ENCODE data around the gene NAV2. TPM values are rescaled to one million over a fixed set of nuclear protein-coding genes. Genes with fewer than 3 reads are reported as not detected.

NAV2 gene
- total RNA-seq, 2 experiments from 2014 or later, result 0.23 to 0.36 TPM

DNA sequence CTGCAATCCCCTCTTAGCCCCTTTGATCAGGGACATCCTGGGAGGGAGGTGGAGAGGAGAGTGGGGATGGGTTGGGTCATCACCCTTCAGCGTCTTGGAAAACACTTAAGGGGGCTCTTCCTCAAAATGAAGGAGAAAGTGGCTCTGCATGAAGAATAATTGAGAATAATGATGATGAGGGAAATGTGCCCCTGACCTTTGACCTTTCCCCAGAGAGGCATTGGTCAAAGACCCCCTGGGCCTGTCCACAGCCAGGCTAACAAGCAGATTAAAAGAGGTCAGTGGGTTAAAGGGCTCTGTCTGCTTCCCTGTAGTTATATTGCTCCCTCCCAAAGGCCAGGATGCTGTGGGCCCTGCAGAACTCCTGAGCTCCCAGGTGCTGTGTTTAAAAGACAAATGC, 68.7 kb downstream of the NAV2 start:
- H3K9me3 Mint-ChIP-seq, result no peaks in the 10 kb centered on the region
- ATAC-seq (no peak), DNase-seq (no peak)
- intact Hi-C loops (cut with micrococcal nuclease), result no loop called here
- no peak for TF ChIP-seq CTCF (IDR thresholded peaks at IDR 0.05)
- H3K4me3 Mint-ChIP-seq, result no peak overlapping the region
- CTCF ChIA-PET, result interaction anchor here (1.2 kb wide), 1 partner anchor 156 kb away, joined by 3 read pairs; no protein-coding TSS in a partner anchor
- peaks cover 28% of the 10 kb centered on the region for H3K27me3 Mint-ChIP-seq
- H3K36me3 Mint-ChIP-seq (ENCODE audit: low read depth), result no peaks in the 10 kb centered on the region
- POLR2A ChIA-PET, result no interaction called here
- peaks cover 9% of the 10 kb centered on the region for H3K4me1 Mint-ChIP-seq (ENCODE audit: low read depth)
- no peak overlapping the region for H3K27ac Mint-ChIP-seq

GRCh38 chr11:19785265-19785664, 72.6 kb downstream of the NAV2 start:
- TF ChIP-seq CTCF (IDR thresholded peaks at IDR 0.05), result no peak
- no peak overlapping the region for H3K4me3 Mint-ChIP-seq
- no peak for DNase-seq
- intact Hi-C loops (cut with micrococcal nuclease), result no loop called here
- ChIA-PET CTCF (no interaction called here), POLR2A (no interaction called here)
- H3K9me3 Mint-ChIP-seq, result no peaks in the 10 kb centered on the region
- no peak for ATAC-seq
- H3K4me1 Mint-ChIP-seq (ENCODE audit: low read depth), result no peaks in the 10 kb centered on the region
- H3K27me3 Mint-ChIP-seq, result peaks cover 14% of the 10 kb centered on the region
- H3K36me3 Mint-ChIP-seq (ENCODE audit: low read depth), result no peaks in the 10 kb centered on the region
- H3K27ac Mint-ChIP-seq, result no peak overlapping the region

- Mint-ChIP-seq H3K4me1 (ENCODE audit: low read depth) (no peaks in the 10 kb centered on the region), H3K36me3 (ENCODE audit: low read depth) (no peaks in the 10 kb centered on the region), H3K27me3 (peaks cover 12% of the 10 kb centered on the region), H3K4me3 (no peak overlapping the region), H3K27ac (no peak overlapping the region), H3K9me3 (no peaks in the 10 kb centered on the region)
- DNase-seq, result no peak
- no peak for ATAC-seq
- no peak for TF ChIP-seq CTCF (IDR thresholded peaks at IDR 0.05)
- intact Hi-C loops (cut with micrococcal nuclease), result no loop called here
- CTCF ChIA-PET, result no interaction called here
- POLR2A ChIA-PET, result no interaction called here
These were observed 74.0 kb downstream of the NAV2 start for GRCh38 chr11:19786644-19787043.

DNA sequence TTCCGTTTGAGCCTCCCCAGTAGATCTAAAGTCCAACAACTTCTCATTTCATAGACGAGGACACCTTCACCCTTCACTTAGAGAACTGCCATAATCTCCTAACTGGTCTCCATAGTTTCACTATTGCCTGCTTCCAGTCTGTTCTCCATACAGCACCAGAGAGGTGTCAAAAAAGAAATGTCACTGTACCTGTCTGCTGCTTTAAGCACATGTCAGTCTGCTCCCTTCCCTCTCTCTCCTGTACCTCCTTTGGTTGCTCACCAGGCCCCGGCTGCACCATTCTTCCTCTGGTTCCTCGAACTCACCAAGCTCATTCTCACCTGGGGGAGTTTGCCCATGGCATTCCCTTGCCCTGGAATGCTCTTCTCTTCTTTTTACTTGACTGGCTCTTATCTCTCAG, 75.8 kb downstream of the NAV2 start:
- ChIA-PET POLR2A (no interaction called here), CTCF (no interaction called here)
- no peak for TF ChIP-seq CTCF (IDR thresholded peaks at IDR 0.05)
- Mint-ChIP-seq H3K4me3 (no peak overlapping the region), H3K36me3 (ENCODE audit: low read depth) (no peaks in the 10 kb centered on the region), H3K27me3 (peaks cover 8% of the 10 kb centered on the region), H3K27ac (no peak overlapping the region), H3K9me3 (no peaks in the 10 kb centered on the region), H3K4me1 (ENCODE audit: low read depth) (no peaks in the 10 kb centered on the region)
- ATAC-seq (no peak), DNase-seq (no peak)
- intact Hi-C loops (cut with micrococcal nuclease), result no loop called here

DNA sequence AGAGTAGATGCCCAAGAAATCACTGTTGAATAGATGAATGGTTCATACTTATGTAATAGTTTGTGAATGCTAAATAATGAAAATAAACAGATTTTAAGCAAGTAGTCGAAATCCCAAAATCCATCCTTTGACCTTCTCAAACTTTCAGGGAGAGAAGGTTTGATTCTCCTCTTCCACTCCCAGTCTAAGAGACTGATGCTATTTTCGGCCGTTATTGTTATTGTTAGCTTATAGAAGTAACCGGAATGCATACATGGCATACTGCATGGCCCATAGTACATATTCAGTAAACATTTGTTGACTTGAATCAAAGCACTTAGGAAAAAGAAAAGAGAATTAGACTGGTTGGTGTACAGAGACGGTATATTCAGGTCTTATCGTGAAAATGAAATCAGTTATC, 76.6 kb downstream of the NAV2 start:
- Mint-ChIP-seq H3K4me3 (no peak overlapping the region), H3K27ac (no peak overlapping the region), H3K27me3 (peaks cover 8% of the 10 kb centered on the region), H3K36me3 (ENCODE audit: low read depth) (no peaks in the 10 kb centered on the region), H3K4me1 (ENCODE audit: low read depth) (no peaks in the 10 kb centered on the region), H3K9me3 (no peaks in the 10 kb centered on the region)
- ChIA-PET POLR2A (no interaction called here), CTCF (no interaction called here)
- intact Hi-C loops (cut with micrococcal nuclease), result no loop called here
- no peak for DNase-seq
- no peak for ATAC-seq
- TF ChIP-seq CTCF (IDR thresholded peaks at IDR 0.05), result no peak
